Mesangial cell (primary cell): ENCODE results near the gene PRR14L. TPM values are rescaled to one million over a fixed set of nuclear protein-coding genes. Genes with fewer than 3 reads are reported as not detected.

Experiments used
- total RNA-seq: library from RNA; depleted of rRNA; stranded (reverse); fragments of >200 nt; gene quantifications from 2 replicates; pipeline ENCODE4 v1.2.3, GENCODE V29; 2015

The PRR14L gene
- total RNA-seq: 17.4 and 19.9 TPM in 2 replicates

GRCh38 chr22:31749636-31750364 is at the start of gene PRR14L:
TSS of gene PRR14L (minus strand) at chr22:31750132. CDS start at chr22:31738860, 11,272 bp downstream.

DNA sequence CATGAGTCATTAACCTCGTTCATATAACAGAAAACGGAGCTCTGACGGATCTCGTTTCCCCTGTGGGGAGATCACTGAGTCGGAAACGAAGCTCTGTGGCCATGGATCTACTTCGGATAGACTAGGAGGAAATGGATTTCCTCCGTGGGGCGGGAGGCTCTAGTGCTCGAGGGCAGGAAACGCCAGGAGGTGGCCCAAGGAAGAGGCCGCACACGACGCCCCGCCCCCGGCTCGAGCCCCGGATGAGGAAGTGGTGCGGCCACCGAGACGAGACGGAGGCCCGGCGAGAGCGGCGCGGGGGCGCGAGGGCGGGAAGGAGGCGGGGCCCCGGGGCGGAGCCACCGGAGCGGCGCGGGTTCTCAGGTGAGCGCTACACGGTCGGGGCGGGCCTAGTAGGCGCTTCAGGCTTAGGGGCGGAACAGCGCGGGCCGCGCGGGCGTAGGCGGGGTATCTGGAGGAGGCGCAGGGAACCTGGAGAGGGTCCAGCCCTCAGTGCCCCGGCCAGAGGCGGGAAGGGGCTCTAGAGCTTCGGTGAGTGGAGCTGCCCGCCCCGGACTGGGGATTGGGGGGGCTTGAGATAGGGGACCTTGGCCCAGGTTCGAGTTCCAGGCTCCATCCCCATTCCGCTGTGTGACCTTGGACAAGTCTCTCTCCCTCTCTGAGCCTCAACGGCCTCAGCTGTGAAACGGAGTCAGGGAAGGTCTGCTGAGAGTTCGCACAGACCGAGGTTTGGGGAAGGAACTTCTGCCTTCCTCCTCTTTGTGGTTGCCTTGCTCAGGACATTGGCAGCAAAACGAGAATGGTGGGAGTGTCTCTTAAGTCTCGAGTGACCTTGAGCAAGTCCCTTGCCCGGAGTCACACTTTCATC is 3.9 kb upstream of the PRR14L start, which contains the start of gene DEPDC5:
Gene DEPDC5, plus strand, starts transcription at position 386 of the 868 bp plus-strand sequence. CDS start 903 bp downstream, outside the sequence.

GRCh38 chr22:31661851-31662667 is 87.9 kb downstream of the PRR14L start, which contains the start of gene PISD:
TSS of gene PISD (minus strand) at chr22:31662215. CDS start at chr22:31662208, 7 bp downstream.

Other genes with a start within 250 kb of the PRR14L start
- gene PISD, start 87.9 kb downstream of the PRR14L start, total RNA-seq: 57.8 and 58.5 TPM in 2 replicates
- 8.1 and 9.5 TPM in 2 replicates for gene DEPDC5, start 3.9 kb upstream of the PRR14L start, total RNA-seq
- gene YWHAH, start 194.4 kb upstream of the PRR14L start, total RNA-seq: 98.2 and 204 TPM in 2 replicates